DMS79 treated with DMSO at 0.1 percent for 48 hours (cell line): ENCODE data around the gene TLE3.

Source experiments
- DNase-seq: peaks from one replicate; lab custom pipeline; 2025; lab: John Stamatoyannopoulos, UW

TLE3 gene

GRCh38 chr15:70006259-70007147, 91.2 kb downstream of the TLE3 start:
- no peak for DNase-seq

GRCh38 chr15:70004826-70005225, 92.9 kb downstream of the TLE3 start:
- DNase-seq: no peak

- no peak for DNase-seq
Observed at GRCh38 chr15:70002897-70003296, 94.8 kb downstream of the TLE3 start.

- DNase-seq: no peak
Observed at GRCh38 chr15:70001859-70002258, 95.9 kb downstream of the TLE3 start.

- DNase-seq: no peak
Observed at GRCh38 chr15:69999392-70000085, 98.2 kb downstream of the TLE3 start.

GRCh38 chr15:69998541-69999391, 99.0 kb downstream of the TLE3 start:
- no peak for DNase-seq

- peak; percentile 68 for DNase-seq
Observed at GRCh38 chr15:69997813-69998212, 99.9 kb downstream of the TLE3 start.
